HepG2 (cell line): ENCODE measurements around the gene ANKS6. TPM values are rescaled to one million over a fixed set of nuclear protein-coding genes. Genes with fewer than 3 reads are reported as not detected.

ENCODE experiments used
- ATAC-seq: fragments of 200-7000 bp; cut with Tn5 transposase; 3 replicates; pipeline ENCODE4 v1.9.1; 2020; ENCODE audit warnings: mild to moderate bottlenecking, moderate library complexity
- BruUV-seq: library from RNA; stranded (reverse); fragments of 400-500 nt; replicated peaks from 2 replicates; lab custom pipeline; 2021; lab: Mats Ljungman, UMichigan
- CTCF ChIA-PET: fragments of 300-600 bp; formaldehyde crosslinking; extraction: SDS; loops from one replicate; lab custom pipeline; 2021; ENCODE audit warnings: low total read pairs, inconsistent platforms, low intra/inter-chr PET ratio; lab: Yijun Ruan, JAX
- POLR2A ChIA-PET: fragments of 350-600 bp; sonication (Branson Sonifier 250); formaldehyde crosslinking; loops from one replicate; lab custom pipeline; 2020; ENCODE audit warnings: antibody characterized with exemption, inconsistent platforms; lab: Yijun Ruan, JAX
- DNase-seq: peaks from one replicate; pipeline ENCODE4 v3.0.0-alpha.2; 2015; ENCODE audit warnings: low spot score
- FAIRE-seq: peaks from 3 replicates; lab custom pipeline; 2011; peaks lifted over from hg19 to GRCh38; lab: Jason Lieb, UNC
- H2AFZ ChIP-seq: one replicate; pipeline ENCODE4 v1.6.1; 2011; ENCODE audit warnings: low read length, inconsistent platforms
- H3K27ac ChIP-seq: fragments of 300-600 bp; 3 replicates; pipeline ENCODE4 v1.8.0; 2011; ENCODE audit warnings: mixed run types, mild to moderate bottlenecking, mixed read lengths, low read length, inconsistent platforms; ENCODE audit not compliant: insufficient read depth; ENCODE audit errors: extremely low read length
- H3K27me3 ChIP-seq, 2 experiments: fragments of 200-600 bp in 1 of 2; 2 replicates in 1 of 2; 3 replicates in 1 of 2; pipeline versions ENCODE4 v1.6.0 to v1.8.0; 2011; ENCODE audit warnings: low read length in 2 of 2, mild to moderate bottlenecking in 2 of 2, moderate library complexity in 2 of 2, inconsistent platforms in 1 of 2; ENCODE audit not compliant: insufficient read depth in 2 of 2, control insufficient read depth in 1 of 2
- H3K36me3 ChIP-seq, 2 experiments: fragments of 200-600 bp in 1 of 2; replicated peaks in 1 of 2; 2 replicates in 1 of 2; 3 replicates in 1 of 2; pipeline versions ENCODE4 v1.5.1 to v1.8.0; 2011; ENCODE audit warnings: low read length in 2 of 2, inconsistent platforms in 1 of 2; ENCODE audit not compliant: insufficient read depth in 2 of 2, control insufficient read depth in 1 of 2
- H3K4me1 ChIP-seq: 2 replicates; pipeline ENCODE4 v1.5.1; 2012; ENCODE audit warnings: low read length, inconsistent platforms; ENCODE audit not compliant: insufficient read depth
- H3K4me2 ChIP-seq: 2 replicates; pipeline ENCODE4 v1.6.0; 2011; ENCODE audit warnings: low read depth, low read length, inconsistent platforms
- H3K4me3 ChIP-seq, 3 experiments: fragments of 200-600 bp in 1 of 3; sonication (generic), shearing (Covaris generic) in 1 of 3; replicated peaks in 1 of 3; 2 replicates each; pipeline ENCODE4 v1.5.1; 2011 to 2016; ENCODE audit warnings: low read length in 3 of 3, inconsistent platforms in 2 of 3, low read depth in 2 of 3, mild to moderate bottlenecking in 2 of 3, control low read depth in 1 of 3, mixed read lengths in 1 of 3; ENCODE audit not compliant: insufficient read depth in 1 of 3
- H3K79me2 ChIP-seq: one replicate; pipeline ENCODE4 v1.6.1; 2011; ENCODE audit warnings: low read length, inconsistent platforms; ENCODE audit not compliant: insufficient read depth
- H3K9ac ChIP-seq: 2 replicates; pipeline ENCODE4 v1.6.0; 2011; ENCODE audit warnings: mild to moderate bottlenecking, low read depth, low read length, inconsistent platforms; ENCODE audit not compliant: insufficient read depth
- H3K9me3 ChIP-seq: 2 replicates; pipeline ENCODE4 v1.5.1; 2012; ENCODE audit warnings: mild to moderate bottlenecking, low read length
- H4K20me1 ChIP-seq: 2 replicates; pipeline ENCODE4 v1.6.0; 2011; ENCODE audit warnings: inconsistent platforms, mild to moderate bottlenecking, low read length, moderate library complexity; ENCODE audit not compliant: insufficient read depth
- MLX ChIP-seq: IDR thresholded peaks from 2 replicates; pipeline ENCODE4 v1.6.1; 2016
- PAF1 ChIP-seq: IDR thresholded peaks from 2 replicates; pipeline ENCODE4 v1.6.1; 2016; ENCODE audit warnings: missing genetic modification reagents, missing compliant biosample characterization
- RXRB ChIP-seq: IDR thresholded peaks from 2 replicates; pipeline ENCODE4 v1.6.1; 2016; ENCODE audit warnings: borderline replicate concordance, missing genetic modification reagents, missing compliant biosample characterization
- TAF15 ChIP-seq: fragments of 200-400 bp; formaldehyde crosslinking; IDR thresholded peaks from one replicate; pipeline ENCODE4 v1.6.1; 2018; ENCODE audit warnings: mild to moderate bottlenecking, low read depth, low read length; ENCODE audit not compliant: poor library complexity, severe bottlenecking
- ZFP36 ChIP-seq: fragments of 150-350 bp; IDR thresholded peaks from 2 replicates; pipeline ENCODE4 v1.6.1; 2018; ENCODE audit warnings: borderline replicate concordance, low read length, low read depth; ENCODE audit not compliant: partially characterized antibody
- ZNF207 ChIP-seq: fragments of 450-650 bp; IDR thresholded peaks from 2 replicates; pipeline ENCODE4 v1.6.1; 2016; ENCODE audit warnings: antibody characterized with exemption, borderline replicate concordance
- ZNF766 ChIP-seq: sonication (generic); formaldehyde crosslinking; IDR thresholded peaks from 2 replicates; pipeline ENCODE4 v1.5.0; 2020; ENCODE audit warnings: missing genetic modification reagents, borderline replicate concordance
- WGBS: methylation state at CpG from one replicate; pipeline ENCODE4 v1.1.6; 2017; ENCODE audit warnings: low lambda C conversion rate; 5-methylcytosine and 5-hydroxymethylcytosine counted together
- in situ Hi-C: cut with HindIII; loops from 2 replicates; pipeline ENCODE4 v1.10.0; 2017; ENCODE audit warnings: low pct_unique_long_range_greater_than_20kb; ENCODE audit not compliant: extremely low pct_ligation_motif_present
- intact Hi-C: fragments of 100-400 bp; cut with micrococcal nuclease; formaldehyde crosslinking; loops from one replicate; pipeline ENCODE4 v1.10.0; 2022; ENCODE audit not compliant: unreplicated experiment
- polyA plus RNA-seq, 8 experiments: library from polyadenylated mRNA; depleted of rRNA in 3 of 8; stranded (reverse) in 7 of 8; unstranded in 1 of 8; fragments of >200 nt; fragmentation: Illumina TruSeq in 4 of 8; extraction: Trizol in 4 of 8; gene quantifications; 2 replicates each; pipeline versions ENCODE4 v1.2.1 to v1.2.3, GENCODE V29; 2011 to 2016; ENCODE audit warnings: low read depth in 4 of 8, missing spikeins in 1 of 8, mixed read lengths in 1 of 8; ENCODE audit not compliant: insufficient read depth in 1 of 8
- total RNA-seq, 5 experiments: library from RNA; depleted of rRNA; stranded (reverse); fragments of >200 nt; fragmentation: Illumina TruSeq; extraction: Trizol; gene quantifications; 2 replicates each; pipeline ENCODE4 v1.2.3, GENCODE V29; 2016; ENCODE audit warnings: low read depth in 1 of 5
- TF ChIP-seq, protein P1 (sequence below): sonication (generic); formaldehyde crosslinking; IDR thresholded peaks from 2 replicates; pipeline ENCODE4 v1.5.0; 2020; ENCODE audit warnings: mild to moderate bottlenecking, missing genetic modification reagents, moderate library complexity
- TF ChIP-seq, protein P2 (sequence below): sonication (generic); formaldehyde crosslinking; IDR thresholded peaks from 2 replicates; pipeline ENCODE4 v1.4.0; 2020; ENCODE audit warnings: missing genetic modification reagents
- TF ChIP-seq, protein P3 (sequence below): sonication (generic); formaldehyde crosslinking; IDR thresholded peaks from 2 replicates; pipeline ENCODE4 v1.4.0; 2020; ENCODE audit warnings: missing genetic modification reagents

The ANKS6 gene
- total and polyA plus RNA-seq, 2 of the 13 experiments (the other 11 are each of a cell fraction or from before 2014, with no cell fraction given) = 8.8 to 10.7 TPM

DNA sequence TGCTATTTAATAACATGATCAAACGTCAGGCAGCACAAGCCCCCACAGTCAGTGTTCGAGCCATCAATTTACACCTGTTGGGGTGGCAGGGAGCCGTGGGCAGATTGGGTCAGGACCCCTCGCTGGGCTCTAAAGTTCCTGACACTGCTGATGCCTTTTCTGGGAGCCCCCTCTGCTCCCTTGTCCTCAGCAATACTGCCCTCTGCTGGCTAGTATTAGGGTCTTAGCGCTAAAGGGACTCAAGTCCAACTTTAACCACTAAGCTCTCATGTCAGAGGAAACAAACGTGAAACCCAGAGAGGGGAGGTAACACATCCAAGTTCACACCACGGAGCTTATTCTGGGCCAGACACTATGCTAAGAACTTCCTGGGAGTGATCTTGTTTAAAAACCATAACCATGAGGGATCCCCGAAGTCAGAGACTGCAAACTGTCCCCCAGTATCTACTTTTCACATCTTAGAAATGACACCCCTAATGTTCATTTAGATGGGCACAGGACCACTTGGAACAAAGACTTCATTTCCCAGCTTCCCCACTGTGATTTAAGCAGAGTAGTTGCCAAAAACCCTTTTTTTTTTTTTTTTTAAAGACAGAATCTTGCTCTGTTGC, 20.4 kb downstream of the ANKS6 start (continued):
- TF ChIP-seq ZNF207 = no peak

DNA sequence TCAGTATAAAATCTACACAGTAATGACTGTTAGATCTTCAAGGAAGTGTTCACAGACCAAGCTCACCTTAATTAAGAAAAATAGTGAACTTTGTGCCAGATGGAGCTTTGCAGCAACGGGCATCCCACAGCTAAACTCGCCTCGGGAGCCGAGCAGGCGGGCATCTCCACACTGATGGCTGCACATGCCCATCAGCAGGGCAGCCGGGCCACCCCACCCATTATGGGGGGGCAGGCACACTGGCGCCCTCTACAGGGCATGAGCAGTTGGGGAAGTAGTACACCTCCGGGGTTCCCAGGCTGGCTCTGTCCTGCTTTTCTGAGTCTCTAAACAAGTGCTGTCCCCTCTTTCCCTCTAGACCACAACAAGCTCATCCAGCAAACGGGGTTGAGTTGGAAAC, 21.6 kb downstream of the ANKS6 start:
- 94% methylated on average over 7 of the region's 9 CpGs for WGBS
- no TSS peak for BruUV-seq

More for the DNA sequence above, 21.6 kb downstream of the ANKS6 start:
- H2AFZ ChIP-seq = no peak overlapping the region
- intact Hi-C loops = no loop called here
- ChIA-PET POLR2A (no interaction called here), CTCF (interaction anchor here (2.3 kb wide), 1 partner anchor 459 kb away, joined by 21 read pairs; no protein-coding TSS in a partner anchor)
- H3K4me1 ChIP-seq = peaks cover 26% of the 10 kb centered on the region
- H3K4me3 ChIP-seq = no peak overlapping the region
- no peak overlapping the region for H3K4me2 ChIP-seq
- no peaks in the 10 kb centered on the region for H3K9me3 ChIP-seq
- no peak for ATAC-seq
- H3K79me2 ChIP-seq = no peaks in the 10 kb centered on the region
- H3K27ac ChIP-seq = no peak overlapping the region
- in situ Hi-C loops = loop anchor here (5.0 kb wide), 1 partner anchor 457 kb away; no protein-coding TSS in a partner anchor
- H3K9ac ChIP-seq = no peak overlapping the region
- no peak for DNase-seq
- no peaks in the 10 kb centered on the region for H3K27me3 ChIP-seq
- TF ChIP-seq, protein P1, sequence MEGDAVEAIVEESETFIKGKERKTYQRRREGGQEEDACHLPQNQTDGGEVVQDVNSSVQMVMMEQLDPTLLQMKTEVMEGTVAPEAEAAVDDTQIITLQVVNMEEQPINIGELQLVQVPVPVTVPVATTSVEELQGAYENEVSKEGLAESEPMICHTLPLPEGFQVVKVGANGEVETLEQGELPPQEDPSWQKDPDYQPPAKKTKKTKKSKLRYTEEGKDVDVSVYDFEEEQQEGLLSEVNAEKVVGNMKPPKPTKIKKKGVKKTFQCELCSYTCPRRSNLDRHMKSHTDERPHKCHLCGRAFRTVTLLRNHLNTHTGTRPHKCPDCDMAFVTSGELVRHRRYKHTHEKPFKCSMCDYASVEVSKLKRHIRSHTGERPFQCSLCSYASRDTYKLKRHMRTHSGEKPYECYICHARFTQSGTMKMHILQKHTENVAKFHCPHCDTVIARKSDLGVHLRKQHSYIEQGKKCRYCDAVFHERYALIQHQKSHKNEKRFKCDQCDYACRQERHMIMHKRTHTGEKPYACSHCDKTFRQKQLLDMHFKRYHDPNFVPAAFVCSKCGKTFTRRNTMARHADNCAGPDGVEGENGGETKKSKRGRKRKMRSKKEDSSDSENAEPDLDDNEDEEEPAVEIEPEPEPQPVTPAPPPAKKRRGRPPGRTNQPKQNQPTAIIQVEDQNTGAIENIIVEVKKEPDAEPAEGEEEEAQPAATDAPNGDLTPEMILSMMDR = peak; percentile 54
- TF ChIP-seq ZFP36 (no peak), RXRB (CRISPR knock-in tag) (no peak), MLX (CRISPR knock-in tag) (no peak), PAF1 (CRISPR knock-in tag) (no peak), TAF15 (no peak), ZNF766 (no peak)
- TF ChIP-seq, protein P2, sequence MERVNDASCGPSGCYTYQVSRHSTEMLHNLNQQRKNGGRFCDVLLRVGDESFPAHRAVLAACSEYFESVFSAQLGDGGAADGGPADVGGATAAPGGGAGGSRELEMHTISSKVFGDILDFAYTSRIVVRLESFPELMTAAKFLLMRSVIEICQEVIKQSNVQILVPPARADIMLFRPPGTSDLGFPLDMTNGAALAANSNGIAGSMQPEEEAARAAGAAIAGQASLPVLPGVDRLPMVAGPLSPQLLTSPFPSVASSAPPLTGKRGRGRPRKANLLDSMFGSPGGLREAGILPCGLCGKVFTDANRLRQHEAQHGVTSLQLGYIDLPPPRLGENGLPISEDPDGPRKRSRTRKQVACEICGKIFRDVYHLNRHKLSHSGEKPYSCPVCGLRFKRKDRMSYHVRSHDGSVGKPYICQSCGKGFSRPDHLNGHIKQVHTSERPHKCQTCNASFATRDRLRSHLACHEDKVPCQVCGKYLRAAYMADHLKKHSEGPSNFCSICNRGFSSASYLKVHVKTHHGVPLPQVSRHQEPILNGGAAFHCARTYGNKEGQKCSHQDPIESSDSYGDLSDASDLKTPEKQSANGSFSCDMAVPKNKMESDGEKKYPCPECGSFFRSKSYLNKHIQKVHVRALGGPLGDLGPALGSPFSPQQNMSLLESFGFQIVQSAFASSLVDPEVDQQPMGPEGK = peak; percentile 51; the same call in 1 of the 2 replicates
- TF ChIP-seq, protein P3, sequence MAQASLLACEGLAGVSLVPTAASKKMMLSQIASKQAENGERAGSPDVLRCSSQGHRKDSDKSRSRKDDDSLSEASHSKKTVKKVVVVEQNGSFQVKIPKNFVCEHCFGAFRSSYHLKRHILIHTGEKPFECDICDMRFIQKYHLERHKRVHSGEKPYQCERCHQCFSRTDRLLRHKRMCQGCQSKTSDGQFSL (CRISPR knock-in tag) = peak; percentile 98
- TF ChIP-seq, all 625 proteins: peak for 3
- no peaks in the 10 kb centered on the region; the same call in 1 of the 2 replicates for H4K20me1 ChIP-seq
- FAIRE-seq = no peak
- peaks cover 0 to 1% of the 10 kb centered on the region in 2 experiments; a peak in 1 of 5 replicates for H3K36me3 ChIP-seq
